Colon (tissue), 2 donors: ENCODE data around the gene CLDN24.

Experiments
- FAIRE-seq: peaks from 2 replicates; lab custom pipeline; 2012; peaks lifted over from hg19 to GRCh38; lab: Jason Lieb, UNC
- donor health status: control.
- donor health status: control.

The CLDN24 gene

GRCh38 chr4:183322326-183322725 lies at the start of gene CLDN24:
Gene CLDN24 (minus strand): TSS chr4:183322426. CDS start chr4:183322426, 0 bp downstream.
- no peak for FAIRE-seq

GRCh38 chr4:183370786-183371185 lies 48.6 kb upstream of the CLDN24 start:
- no peak for FAIRE-seq

DNA sequence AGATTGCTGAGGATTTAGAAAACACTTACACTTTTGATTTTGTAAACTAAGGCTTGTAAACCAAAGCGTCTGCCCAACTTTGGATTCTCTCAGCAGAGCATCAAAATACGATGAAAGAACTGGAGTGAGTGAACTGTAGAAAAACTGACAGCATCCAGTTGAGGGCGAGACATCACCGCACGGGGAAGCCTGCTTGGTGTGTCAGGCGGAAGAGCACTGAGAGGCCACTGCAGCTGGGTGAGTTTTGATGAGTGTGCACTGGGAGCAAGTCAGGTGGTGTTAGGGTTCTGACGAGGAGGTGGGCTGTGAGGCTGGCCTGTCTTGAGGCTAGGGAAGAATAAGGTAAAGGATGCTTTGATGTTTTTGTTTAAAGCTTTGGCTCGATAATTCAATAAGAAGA lies 46.8 kb upstream of the CLDN24 start:
- FAIRE-seq: no peak

GRCh38 chr4:183366206-183366835 lies 44.1 kb upstream of the CLDN24 start:
- no peak for FAIRE-seq

GRCh38 chr4:183364025-183364424 lies 41.8 kb upstream of the CLDN24 start:
- FAIRE-seq: no peak

- no peak for FAIRE-seq
These were observed 40.8 kb upstream of the CLDN24 start for GRCh38 chr4:183362916-183363542.

- FAIRE-seq: no peak
These were observed 39.8 kb upstream of the CLDN24 start for GRCh38 chr4:183362036-183362435.

- no peak for FAIRE-seq
These were observed 38.1 kb upstream of the CLDN24 start for GRCh38 chr4:183360161-183360919.

DNA sequence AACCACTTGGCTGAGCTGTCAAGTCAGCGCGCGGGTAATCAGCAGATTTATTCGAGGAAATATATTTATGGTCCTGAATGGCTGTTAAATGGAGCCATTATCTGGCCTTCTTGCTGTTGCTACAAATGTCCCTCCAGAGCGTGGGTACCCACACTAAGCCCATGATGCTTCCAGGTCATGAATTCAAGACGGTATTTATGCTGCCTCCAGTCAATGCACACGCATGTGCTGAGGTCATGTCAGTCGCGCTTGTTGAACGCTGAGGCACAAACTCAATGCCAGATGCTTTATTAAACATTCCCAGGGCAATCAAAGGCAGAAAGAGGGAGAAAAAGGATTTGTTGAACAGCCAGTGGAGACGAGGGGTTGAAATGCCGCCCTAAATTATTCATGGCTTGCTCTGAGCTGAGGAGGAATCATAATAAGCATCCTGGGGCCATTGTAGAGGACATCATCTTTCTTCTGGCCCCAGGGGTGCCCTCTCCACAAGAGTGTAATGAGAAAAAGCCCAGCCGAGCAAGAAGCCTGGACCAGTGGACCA lies 36.1 kb upstream of the CLDN24 start:
- no peak for FAIRE-seq

DNA sequence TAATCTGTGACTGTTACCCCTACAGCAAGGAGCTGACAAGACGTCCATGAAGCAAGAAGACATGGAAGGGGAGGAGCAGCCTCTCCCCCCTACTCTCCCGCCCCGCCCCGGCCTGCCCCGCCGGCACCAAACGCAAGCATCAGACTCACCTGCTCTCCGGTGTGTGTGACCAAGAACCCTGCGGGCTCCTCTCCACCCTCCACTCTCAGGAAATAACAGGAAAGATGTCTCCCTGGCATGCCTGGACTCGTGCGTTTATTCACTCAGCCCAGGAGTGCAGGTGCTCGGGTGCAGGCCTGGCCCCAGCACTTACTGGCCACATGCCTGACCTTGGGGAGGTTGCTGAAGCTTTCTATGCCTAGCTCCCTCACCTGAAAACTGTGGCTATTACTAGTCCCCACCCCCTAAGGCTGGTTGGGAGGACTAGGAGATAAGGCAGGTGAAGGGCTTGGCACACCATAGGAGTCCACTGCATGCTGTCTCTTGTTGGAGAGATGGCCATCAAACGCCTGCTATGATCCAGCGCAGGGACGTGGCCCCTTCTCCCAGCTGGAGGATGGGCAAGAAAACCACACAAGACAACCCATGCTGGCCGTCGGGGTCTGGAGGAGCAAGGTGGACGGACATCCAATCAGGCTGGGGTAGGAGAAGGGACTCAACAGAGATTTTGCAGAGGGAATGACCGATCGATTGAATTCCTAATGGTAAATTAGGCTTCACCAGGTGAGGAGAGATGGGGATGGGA lies 34.9 kb upstream of the CLDN24 start:
- FAIRE-seq: no peak

DNA sequence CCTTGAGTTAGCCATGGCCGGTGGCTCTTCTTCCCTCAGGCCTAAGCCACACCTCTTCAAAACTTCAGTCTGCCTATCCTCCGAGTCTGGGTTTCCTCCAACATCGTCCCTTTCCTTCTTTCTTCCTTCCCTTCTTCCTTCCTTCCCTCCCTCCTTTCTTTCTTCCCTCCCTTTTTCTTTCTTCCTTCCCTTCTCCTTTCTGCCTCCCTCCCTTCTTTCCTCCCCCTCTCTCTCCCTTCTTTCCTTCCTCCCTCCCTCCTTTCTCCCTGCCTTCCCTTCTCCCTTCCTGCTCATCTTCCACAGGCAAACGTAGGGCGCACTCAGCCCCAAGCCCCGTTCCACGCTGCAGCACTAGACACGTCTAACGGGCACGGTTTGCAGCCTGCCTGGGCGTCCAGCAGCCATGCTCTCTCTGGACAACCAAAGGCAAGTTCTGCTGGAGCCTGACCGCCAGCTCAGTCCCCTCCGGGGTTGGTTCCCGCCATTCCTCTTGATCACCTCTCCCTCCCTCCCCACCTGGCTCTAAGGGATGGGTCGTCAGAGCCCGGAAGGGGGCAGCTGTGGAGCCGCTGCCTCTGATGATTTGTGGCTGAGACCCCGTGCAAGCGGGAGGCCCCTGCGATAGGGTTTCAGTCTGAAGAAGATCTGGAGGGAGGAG lies 34.1 kb upstream of the CLDN24 start:
- no peak for FAIRE-seq

DNA sequence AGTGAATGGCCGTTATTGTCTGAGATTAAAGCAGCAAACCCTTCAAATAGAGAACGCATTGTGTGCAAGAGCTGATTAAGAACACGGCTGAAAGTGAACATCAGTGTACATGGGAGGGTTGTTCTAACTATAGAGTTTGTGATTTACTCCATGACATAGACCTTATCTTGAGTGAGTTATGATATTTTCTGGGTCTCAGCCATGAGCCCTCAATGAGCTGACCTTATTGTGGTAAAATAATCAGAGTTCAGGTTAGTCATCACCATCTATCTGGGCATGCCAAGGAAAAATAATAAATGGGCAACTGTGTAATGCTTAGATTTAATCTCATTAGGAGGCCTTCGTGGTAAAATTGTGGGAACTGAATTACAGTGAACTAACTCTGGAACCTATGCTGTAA lies 33.2 kb upstream of the CLDN24 start:
- no peak for FAIRE-seq

DNA sequence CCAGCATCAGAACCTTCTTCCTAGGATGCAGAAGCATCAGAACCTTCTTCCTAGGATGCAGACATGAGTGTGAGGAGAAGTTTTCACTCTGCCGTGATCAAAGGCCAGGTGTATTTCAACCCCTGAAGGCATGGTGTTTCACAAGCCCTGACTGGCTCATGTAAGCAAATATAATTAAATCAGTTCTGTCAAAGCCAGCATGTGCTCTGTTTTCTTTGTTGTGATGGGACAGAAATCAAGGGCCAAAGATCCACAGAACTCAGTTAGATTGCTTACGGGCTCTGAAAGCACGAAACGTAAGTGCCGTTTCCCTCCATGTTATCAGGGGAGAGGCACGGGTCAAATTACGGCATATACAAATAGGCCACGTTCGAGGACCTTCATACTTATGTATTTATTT lies 32.0 kb upstream of the CLDN24 start:
- no peak for FAIRE-seq

- no peak for FAIRE-seq
These were observed 31.3 kb upstream of the CLDN24 start for GRCh38 chr4:183353557-183353956.

DNA sequence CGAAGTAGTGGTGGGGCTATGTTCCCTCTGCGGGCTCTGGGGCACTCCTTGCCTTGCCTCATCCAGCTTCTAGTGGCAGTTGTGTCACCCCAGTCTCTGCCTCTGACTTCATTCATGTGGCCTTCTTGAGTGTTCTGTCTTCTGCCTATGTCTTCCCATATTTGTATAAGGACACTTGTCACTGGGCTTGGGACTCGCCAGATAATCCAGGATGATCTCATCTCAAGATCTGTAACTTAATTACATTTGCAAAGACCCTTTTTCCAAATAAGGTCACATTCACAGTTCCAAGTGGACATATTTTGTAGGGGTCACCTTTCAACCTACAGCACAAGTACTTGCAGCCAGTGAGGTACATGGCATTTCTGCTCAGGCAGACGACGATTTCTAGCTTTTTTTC lies 30.3 kb upstream of the CLDN24 start:
- FAIRE-seq: no peak

DNA sequence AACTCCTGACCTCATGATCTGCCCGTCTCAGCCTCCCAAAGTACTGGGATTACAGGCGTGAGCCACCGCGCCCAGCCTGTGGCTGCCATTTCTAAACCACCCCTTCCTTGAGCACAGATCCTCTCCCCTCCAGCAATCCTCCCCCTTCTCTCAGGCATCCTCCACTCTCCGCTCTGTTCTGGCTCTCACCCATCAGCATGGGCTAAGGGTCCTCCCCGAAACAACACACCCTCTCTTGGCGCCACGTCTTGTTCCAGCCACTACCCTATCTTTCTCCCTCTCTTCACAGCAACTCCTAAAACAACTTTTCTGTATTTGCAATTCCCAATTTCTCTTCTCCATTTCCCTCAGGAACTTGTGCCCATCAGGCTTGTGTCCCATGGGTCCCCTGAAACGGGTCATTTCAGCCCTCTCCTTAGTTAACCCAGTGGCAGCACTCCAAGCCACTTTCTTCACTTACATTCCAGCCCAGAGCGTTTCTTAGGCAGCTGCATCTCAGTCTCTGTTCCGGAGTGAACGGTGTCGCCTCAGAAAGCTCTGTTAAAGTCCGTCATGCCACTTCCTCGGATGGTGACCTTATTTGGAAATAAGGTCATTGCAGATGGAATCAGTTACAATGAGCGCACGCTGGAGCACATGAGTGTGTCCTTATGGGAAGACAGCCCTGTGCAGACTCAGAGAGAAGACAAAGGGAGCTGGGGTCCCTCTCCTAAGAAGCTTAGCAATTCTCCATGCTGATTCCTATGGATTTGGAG lies 28.3 kb upstream of the CLDN24 start:
- FAIRE-seq: no peak

DNA sequence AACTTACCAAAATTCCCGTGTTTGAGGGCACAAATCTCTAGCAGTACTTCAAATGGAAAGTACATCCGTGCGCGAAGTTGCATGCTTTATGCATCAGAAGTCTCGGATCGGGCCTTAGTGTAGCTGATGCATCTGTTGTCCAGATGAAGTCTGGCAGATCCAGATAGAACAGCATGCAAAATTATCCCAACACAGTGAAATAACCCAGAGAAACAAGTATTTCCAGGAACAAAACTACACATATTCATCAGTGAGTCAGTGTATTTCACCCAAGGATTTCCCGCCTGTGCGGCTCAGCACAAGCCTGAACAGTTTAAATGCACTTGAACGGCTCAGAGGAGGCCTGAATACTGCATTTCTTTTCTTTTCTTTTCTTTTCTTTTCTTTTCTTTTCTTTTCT lies 27.4 kb upstream of the CLDN24 start:
- FAIRE-seq: no peak

DNA sequence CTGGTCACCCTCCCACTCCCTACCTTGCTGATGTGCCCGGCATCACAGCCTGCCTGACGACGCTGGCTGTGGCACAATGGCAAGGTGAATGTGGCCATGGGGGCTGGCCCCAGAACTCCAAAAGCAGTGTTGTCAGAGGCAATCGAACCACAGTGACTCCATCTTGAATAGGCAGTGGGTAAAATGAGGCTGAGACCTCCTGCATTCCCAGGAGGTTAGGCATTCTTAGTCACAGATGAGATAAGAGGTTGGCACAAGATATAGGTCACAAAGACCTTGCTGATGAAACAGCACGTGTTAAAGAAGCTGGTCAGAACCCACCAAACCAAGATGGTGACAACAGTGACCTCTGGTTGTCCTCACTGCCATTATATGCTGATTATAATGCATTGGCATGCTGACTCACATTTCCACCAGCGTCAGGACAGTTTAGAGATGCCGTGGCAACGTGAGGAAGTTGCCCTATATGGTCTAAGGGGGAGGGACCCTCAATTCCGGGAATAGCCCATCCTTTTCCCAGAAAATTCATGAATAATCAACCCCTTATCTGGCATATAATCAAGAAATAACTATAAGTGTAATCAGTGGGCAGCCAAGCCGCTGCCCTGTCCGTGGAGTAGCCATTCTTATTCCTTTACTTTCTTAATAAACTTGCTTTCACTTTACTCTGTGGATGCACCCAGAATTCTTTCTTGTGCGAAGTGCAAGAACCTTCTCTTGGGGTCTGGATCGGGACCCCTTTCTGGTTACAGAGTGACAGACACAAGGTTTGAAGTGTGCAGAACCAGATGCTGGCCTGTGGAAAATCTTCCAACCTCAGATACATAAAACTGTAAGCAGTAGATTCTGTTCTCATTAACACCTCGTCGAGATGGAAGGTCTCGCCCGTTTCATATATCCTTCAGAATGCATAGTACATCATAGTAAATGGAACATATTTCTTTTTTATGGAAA lies 26.8 kb upstream of the CLDN24 start:
- FAIRE-seq: no peak

- no peak for FAIRE-seq
These were observed 25.9 kb upstream of the CLDN24 start for GRCh38 chr4:183348136-183348535.

DNA sequence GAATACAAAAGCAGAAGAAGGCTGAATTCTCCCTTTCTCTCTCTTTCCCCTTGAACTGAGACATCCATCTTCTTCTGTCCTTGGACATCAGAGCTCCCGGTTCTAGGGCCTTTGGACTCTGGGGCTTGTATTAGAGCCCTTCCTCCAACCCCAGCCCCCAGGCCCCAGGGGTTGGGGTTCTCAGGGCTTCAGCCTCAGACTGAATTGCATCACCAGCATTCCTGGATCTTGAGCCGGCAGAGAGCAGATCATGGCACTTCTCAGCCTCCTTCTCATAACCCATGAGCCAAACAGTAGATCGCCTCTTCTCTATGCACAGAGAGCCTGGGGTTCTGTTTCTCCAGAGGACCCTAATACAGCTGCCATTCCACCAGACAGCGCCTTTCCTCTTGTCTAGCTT lies 25.3 kb upstream of the CLDN24 start:
- FAIRE-seq: no peak
